Measurements from ENCODE around the gene ECE1. TPM values are rescaled to one million over a fixed set of nuclear protein-coding genes. Genes with fewer than 3 reads are reported as not detected.

Gene ECE1
- total RNA-seq = 10 to 100 TPM; 12.3 to 24.9 (median 19.0) TPM
- 10 to 100 TPM; 12.2 to 14.6 (median 13.2) TPM for polyA plus RNA-seq
- long read RNA-seq, donor 1, full-length matches to known transcripts = 3 of 8 reads
- long read RNA-seq, donor 1, partial matches to known transcripts = 2 of 8 reads
- long read RNA-seq, donor 1, other reads (novel, unspliced or antisense) = 3 of 8 reads
- long read RNA-seq, donor 2, full-length matches to known transcripts = 11 of 24 reads
- long read RNA-seq, donor 2, partial matches to known transcripts = 5 of 24 reads
- long read RNA-seq, donor 2, other reads (novel, unspliced or antisense) = 8 of 24 reads

DNA sequence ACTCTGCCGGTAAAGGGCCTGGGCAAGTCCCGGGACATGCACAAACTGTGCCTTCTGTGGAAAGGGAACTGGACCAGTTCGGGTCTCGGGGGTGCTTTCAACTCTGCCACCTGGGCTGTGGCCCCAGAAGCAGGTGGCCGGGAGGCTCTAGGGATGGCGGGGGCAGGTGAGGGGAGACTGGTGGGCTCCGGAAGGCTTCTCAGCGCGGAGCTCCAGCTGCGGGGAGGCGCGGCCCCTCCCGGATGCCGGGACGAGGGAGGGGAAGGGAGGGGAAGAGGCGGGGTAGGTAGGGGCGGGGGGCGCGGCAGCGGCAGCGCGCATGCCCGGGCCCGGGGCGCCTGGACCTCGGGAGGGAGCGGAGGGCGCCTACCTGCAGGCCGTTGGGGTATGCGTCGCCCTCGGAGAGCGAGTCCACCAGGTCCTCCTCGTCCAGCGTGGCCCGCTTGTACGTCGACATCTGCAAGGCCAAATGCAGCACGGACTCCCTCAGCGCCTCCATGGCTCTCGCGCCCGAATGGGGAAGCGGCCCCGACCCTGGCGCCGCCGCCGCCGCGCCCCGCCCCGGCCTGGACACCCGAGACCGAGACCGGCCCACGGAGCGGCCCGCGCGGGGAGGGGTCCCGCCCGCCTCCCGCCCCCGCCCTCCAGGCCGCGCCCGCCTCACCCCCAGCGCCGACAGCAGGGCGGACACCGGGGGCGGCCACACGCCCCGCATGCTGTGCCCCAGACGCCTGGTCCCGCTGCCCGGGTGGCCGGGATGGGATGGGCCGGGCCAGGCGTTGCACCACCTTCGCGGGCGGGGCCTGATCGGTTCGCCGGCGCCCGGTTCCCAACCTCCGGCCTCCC lies at the start of gene ECE1:
ECE1 (minus strand) TSS at position 764 of the 846 bp plus-strand sequence; CDS start at position 715, 49 bp downstream.
- Histone ChIP-seq H3K4me3 (peak within 1 kb of the TSS; percentile 69), H3K36me3 (ENCODE audit: insufficient read depth in 1 of 2, low read depth in 1 of 2) (no peaks in the 10 kb centered on the region), H3K4me1 (peaks cover 6% of the 10 kb centered on the region), H3K27me3 (ENCODE audit: insufficient read depth in 3 of 3, low read length in 2 of 3) (peaks cover 0 to 8% (median 2%) of the 10 kb centered on the region in 3 donors), H3K9me3 (no peaks in the 10 kb centered on the region), H3K27ac (peak within 1 kb of the TSS; percentile 59)
- TF ChIP-seq, protein P1, sequence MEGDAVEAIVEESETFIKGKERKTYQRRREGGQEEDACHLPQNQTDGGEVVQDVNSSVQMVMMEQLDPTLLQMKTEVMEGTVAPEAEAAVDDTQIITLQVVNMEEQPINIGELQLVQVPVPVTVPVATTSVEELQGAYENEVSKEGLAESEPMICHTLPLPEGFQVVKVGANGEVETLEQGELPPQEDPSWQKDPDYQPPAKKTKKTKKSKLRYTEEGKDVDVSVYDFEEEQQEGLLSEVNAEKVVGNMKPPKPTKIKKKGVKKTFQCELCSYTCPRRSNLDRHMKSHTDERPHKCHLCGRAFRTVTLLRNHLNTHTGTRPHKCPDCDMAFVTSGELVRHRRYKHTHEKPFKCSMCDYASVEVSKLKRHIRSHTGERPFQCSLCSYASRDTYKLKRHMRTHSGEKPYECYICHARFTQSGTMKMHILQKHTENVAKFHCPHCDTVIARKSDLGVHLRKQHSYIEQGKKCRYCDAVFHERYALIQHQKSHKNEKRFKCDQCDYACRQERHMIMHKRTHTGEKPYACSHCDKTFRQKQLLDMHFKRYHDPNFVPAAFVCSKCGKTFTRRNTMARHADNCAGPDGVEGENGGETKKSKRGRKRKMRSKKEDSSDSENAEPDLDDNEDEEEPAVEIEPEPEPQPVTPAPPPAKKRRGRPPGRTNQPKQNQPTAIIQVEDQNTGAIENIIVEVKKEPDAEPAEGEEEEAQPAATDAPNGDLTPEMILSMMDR (IDR thresholded peaks at IDR 0.05) = no peak
- DNase-seq (peak in 1 of 2 donors; percentile 63), ATAC-seq (peak; percentile 17 to 63 (median 50))
- intact Hi-C loops (cut with DNase I) = no loop called here
- 1 to 6% (median 2%) methylated on average over 51 to 90 of the region's 90 CpGs for WGBS, 3 donors

DNA sequence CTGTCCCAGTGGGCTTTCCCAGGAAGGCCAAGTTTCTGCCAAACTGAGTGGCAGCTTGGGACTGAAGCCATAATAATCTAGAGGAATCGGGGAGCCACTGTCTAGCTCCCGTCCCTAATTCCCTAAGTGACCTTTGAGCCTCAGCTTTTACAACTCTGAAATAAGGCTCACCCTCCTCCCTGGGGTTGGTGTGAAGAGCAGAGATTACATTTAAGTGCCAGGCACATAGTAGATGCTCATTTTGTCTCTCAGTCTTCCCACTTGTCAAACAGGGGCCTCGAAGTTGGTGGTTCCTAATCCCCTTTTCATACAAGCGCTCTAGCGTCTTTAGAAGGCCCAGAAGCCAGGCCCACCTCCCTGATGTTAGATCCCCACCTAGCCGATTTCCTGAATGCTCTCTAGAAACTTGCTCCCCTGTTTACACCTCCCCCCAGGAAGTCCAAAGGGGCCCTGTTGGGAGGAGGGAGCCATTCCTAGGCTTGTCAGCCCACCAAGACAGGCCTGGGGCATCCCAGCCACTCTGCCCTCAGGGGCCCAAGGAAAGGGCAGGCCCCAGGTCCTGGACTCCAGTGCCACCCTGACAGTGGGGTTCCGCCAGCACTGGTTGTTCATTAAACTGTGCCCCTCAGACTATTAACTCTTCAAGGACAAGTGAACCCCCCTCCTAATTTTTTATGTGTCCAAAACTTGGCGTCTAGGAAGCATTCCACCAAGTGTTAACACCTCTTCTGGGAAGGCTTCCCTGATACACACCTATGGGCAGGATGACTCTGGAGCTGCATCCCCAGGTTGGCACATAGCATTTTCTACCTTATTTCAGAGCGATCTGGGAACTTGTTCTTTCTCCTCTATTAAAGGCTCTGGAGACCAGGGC lies 49.3 kb upstream of the ECE1 start:
- DNase-seq = no peak
- 79 to 82% (median 81%) methylated on average over 9 of the region's 9 CpGs for WGBS, 3 donors
- intact Hi-C loops (cut with DNase I) = loop anchor here in 1 of 2 donors (5.0 kb wide), 1 partner anchor 77 kb away; no protein-coding TSS in a partner anchor

DNA sequence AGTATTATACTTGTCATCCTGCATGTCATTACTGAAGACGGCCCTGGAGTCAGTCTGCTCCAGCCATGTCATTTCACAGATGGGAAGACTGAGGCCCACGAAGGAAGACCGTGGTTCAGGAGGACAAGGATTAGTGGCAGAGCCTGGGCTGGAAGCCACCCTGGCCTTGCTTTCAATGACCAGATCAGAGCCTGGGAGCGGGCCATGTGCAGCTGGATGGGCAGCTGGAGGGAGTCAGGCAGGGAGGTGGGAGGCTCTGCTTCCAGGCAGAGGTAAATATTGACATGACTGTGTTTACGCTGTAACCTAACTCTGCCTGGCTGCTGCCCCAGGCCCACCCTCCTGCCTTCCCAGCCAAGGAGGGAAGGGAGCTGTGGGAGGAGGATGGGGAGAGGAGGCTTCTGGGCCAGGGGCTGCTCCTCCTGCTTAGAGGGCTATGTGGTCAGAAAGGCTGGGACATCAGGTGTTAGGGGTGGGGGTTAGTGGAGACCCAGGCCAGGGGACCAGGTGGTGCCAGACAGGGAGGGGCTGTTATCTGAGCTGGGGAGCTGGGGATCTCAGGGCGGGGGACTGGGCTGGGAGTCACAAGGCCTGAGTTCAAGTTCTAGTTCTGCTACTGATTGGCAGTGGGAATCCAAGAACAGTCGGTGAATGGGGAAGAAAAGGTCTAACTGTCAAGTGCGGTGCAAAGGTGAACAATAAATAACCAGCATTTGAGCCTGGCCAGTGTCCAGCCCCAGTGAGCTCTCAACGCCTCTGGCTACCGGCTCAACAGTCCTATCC lies 48.5 kb upstream of the ECE1 start:
- WGBS, 3 donors = 21 to 33% (median 22%) methylated on average over 10 of the region's 10 CpGs

More for the DNA sequence above, 49.3 kb upstream of the ECE1 start:
- H3K9me3 ChIP-seq = no peaks in the 10 kb centered on the region
- TF ChIP-seq, protein P1 (IDR thresholded peaks at IDR 0.05) = no peak
- no peaks in the 10 kb centered on the region for H3K27me3 ChIP-seq (ENCODE audit: insufficient read depth in 3 of 3, low read length in 2 of 3)
- H3K4me3 ChIP-seq = no peak overlapping the region
- no peaks in the 10 kb centered on the region for H3K36me3 ChIP-seq (ENCODE audit: insufficient read depth in 1 of 2, low read depth in 1 of 2)
- H3K27ac ChIP-seq = peak overlapping the region; percentile 60
- ATAC-seq = no peak
- peaks cover 49% of the 10 kb centered on the region for H3K4me1 ChIP-seq

More for the DNA sequence above, 48.5 kb upstream of the ECE1 start:
- H3K4me1 ChIP-seq = peaks cover 57% of the 10 kb centered on the region
- no peaks in the 10 kb centered on the region for H3K9me3 ChIP-seq
- DNase-seq = peak; percentile 78 to 94
- intact Hi-C loops (cut with DNase I) = no loop called here
- H3K27me3 ChIP-seq (ENCODE audit: insufficient read depth in 3 of 3, low read length in 2 of 3) = no peaks in the 10 kb centered on the region
- TF ChIP-seq, protein P1 (IDR thresholded peaks at IDR 0.05) = no peak
- H3K27ac ChIP-seq = peak overlapping the region; percentile 60
- no peaks in the 10 kb centered on the region for H3K36me3 ChIP-seq (ENCODE audit: insufficient read depth in 1 of 2, low read depth in 1 of 2)
- H3K4me3 ChIP-seq = no peak overlapping the region
- ATAC-seq = peak; percentile 36 to 68 (median 53)
